HCT116 (cell line): ENCODE results near the gene SLC12A8. TPM values are rescaled to one million over a fixed set of nuclear protein-coding genes. Genes with fewer than 3 reads are reported as not detected.

Source experiments
- ATAC-seq: fragments of 200-7000 bp; cut with Tn5 transposase; 2 replicates; pipeline ENCODE4 v1.9.1; 2020; ENCODE audit warnings: mild to moderate bottlenecking, moderate library complexity
- BruUV-seq: library from RNA; stranded (reverse); fragments of 400-500 nt; replicated peaks from 2 replicates; lab custom pipeline; 2021; lab: Mats Ljungman, UMichigan
- CTCF ChIA-PET: fragments of 300-600 bp; sonication (Branson Sonifier 250); formaldehyde crosslinking; loops from one replicate; lab custom pipeline; 2021; ENCODE audit warnings: antibody characterized with exemption; lab: Charles Lee
- POLR2A ChIA-PET: fragments of 300-600, 350-600 bp; sonication (Branson Sonifier 250); formaldehyde crosslinking; loops from one replicate; lab custom pipeline; 2021; ENCODE audit warnings: antibody characterized with exemption; lab: Charles Lee
- RAD21 ChIA-PET, 2 experiments: fragments of 300-600 bp; sonication (Branson Sonifier 250); formaldehyde crosslinking; loops; one replicate each; lab custom pipeline; 2023; ENCODE audit warnings: low total read pairs in 2 of 2; ENCODE audit not compliant: uncharacterized antibody in 2 of 2, unreplicated experiment in 2 of 2, low non-redundant PET in 1 of 2; lab: Charles Lee
- DNase-seq: peaks from one replicate; pipeline ENCODE4 v3.0.0-alpha.2; 2010; ENCODE audit warnings: low read depth, low spot score
- H2AFZ ChIP-seq: fragments of 200-600 bp; shearing (Covaris generic), sonication (generic); 2 replicates; pipeline ENCODE4 v1.6.1; 2017; ENCODE audit warnings: low read depth, mixed run types, mixed read lengths, antibody characterized with exemption, low read length; ENCODE audit not compliant: poor library complexity, severe bottlenecking
- H3K27ac ChIP-seq: 2 replicates; pipeline ENCODE4 v1.5.1; 2012; ENCODE audit warnings: low read depth, low read length
- H3K27me3 ChIP-seq: fragments of 200-600 bp; sonication (generic); 2 replicates; pipeline ENCODE4 v1.6.1; 2016; ENCODE audit warnings: mixed run types, low read length, mixed read lengths; ENCODE audit not compliant: insufficient read depth
- H3K36me3 ChIP-seq, 2 experiments: fragments of 200-500 bp in 1 of 2; fragments of 200-600 bp in 1 of 2; sonication (Bioruptor generic) in 1 of 2; sonication (generic) in 1 of 2; 2 replicates each; pipeline versions ENCODE4 v1.5.1 to v1.6.1; 2014 to 2016; ENCODE audit warnings: low read length in 2 of 2, inconsistent platforms in 1 of 2, mixed read lengths in 1 of 2, mixed run types in 1 of 2; ENCODE audit not compliant: insufficient read depth in 2 of 2, control insufficient read depth in 1 of 2
- H3K4me1 ChIP-seq, 2 experiments: fragments of 200-600 bp in 1 of 2; sonication (generic) in 1 of 2; 2 replicates each; pipeline versions ENCODE4 v1.5.1 to v1.6.1; 2012 to 2017; ENCODE audit warnings: low read length in 2 of 2, inconsistent platforms in 1 of 2, mild to moderate bottlenecking in 1 of 2, mixed read lengths in 1 of 2, mixed run types in 1 of 2, moderate library complexity in 1 of 2; ENCODE audit not compliant: insufficient read depth in 2 of 2, control insufficient read depth in 1 of 2
- H3K4me2 ChIP-seq: fragments of 200-600 bp; sonication (generic); 2 replicates; pipeline ENCODE4 v1.6.1; 2017; ENCODE audit warnings: mixed run types, low read length, mixed read lengths
- H3K4me3 ChIP-seq, 2 experiments: fragments of 200-600 bp in 1 of 2; sonication (generic) in 1 of 2; replicated peaks in 1 of 2; 2 replicates each; pipeline ENCODE4 v1.5.1; 2011 to 2016; ENCODE audit warnings: low read length in 2 of 2, control low read depth in 1 of 2, low read depth in 1 of 2, mild to moderate bottlenecking in 1 of 2, mixed read lengths in 1 of 2, mixed run types in 1 of 2
- H3K79me2 ChIP-seq: fragments of 200-600 bp; sonication (generic); 2 replicates; pipeline ENCODE4 v1.6.1; 2017; ENCODE audit warnings: mild to moderate bottlenecking, mixed run types, low read length, moderate library complexity, mixed read lengths; ENCODE audit not compliant: insufficient read depth
- H3K9ac ChIP-seq: fragments of 200-600 bp; sonication (generic); 2 replicates; pipeline ENCODE4 v1.6.1; 2016; ENCODE audit warnings: low read length, mixed read lengths
- H3K9me2 ChIP-seq: fragments of 200-600 bp; sonication (generic), shearing (Covaris generic); 2 replicates; pipeline ENCODE4 v1.6.1; 2017; ENCODE audit warnings: mixed run types, mild to moderate bottlenecking, moderate library complexity; ENCODE audit not compliant: insufficient read depth
- H3K9me3 ChIP-seq, 2 experiments: fragments of 200-500 bp in 1 of 2; fragments of 200-600 bp in 1 of 2; sonication (Bioruptor generic) in 1 of 2; sonication (generic) in 1 of 2; 2 replicates each; pipeline ENCODE4 v1.6.1; 2014 to 2017; ENCODE audit warnings: low read length in 2 of 2, mixed read lengths in 2 of 2, inconsistent platforms in 1 of 2, low read depth in 1 of 2, mild to moderate bottlenecking in 1 of 2, mixed run types in 1 of 2, moderate library complexity in 1 of 2; ENCODE audit not compliant: control insufficient read depth in 1 of 2, insufficient read depth in 1 of 2
- H4K20me1 ChIP-seq: fragments of 200-600 bp; sonication (generic), shearing (Covaris generic); 2 replicates; pipeline ENCODE4 v1.6.1; 2017; ENCODE audit warnings: mixed run types, mild to moderate bottlenecking, moderate library complexity; ENCODE audit not compliant: insufficient read depth
- POLR2AphosphoS5 ChIP-seq: IDR thresholded peaks from 2 replicates; pipeline ENCODE4 v1.6.1; 2011; ENCODE audit warnings: mild to moderate bottlenecking, low read depth, low read length, moderate library complexity
- REST ChIP-seq: IDR thresholded peaks from 2 replicates; pipeline ENCODE4 v1.6.1; 2012; ENCODE audit warnings: low read depth
- ZFX ChIP-seq: fragments of 450-650 bp; IDR thresholded peaks from 2 replicates; pipeline ENCODE4 v1.6.1; 2017
- intact Hi-C: fragments of 100-400 bp; cut with micrococcal nuclease; formaldehyde crosslinking; loops from 2 replicates; pipeline ENCODE4 v1.10.0; 2022
- total RNA-seq: library from RNA; stranded (reverse); gene quantifications from one replicate; pipeline ENCODE4 v1.2.1, GENCODE V29; 2021; ENCODE audit not compliant: unreplicated experiment

Gene SLC12A8
- total RNA-seq, 1 experiment from 2014 or later = 19.9 TPM

GRCh38 chr3:125104639-125105038 is 107.9 kb downstream of the SLC12A8 start (continued):
- no peak for TF ChIP-seq REST

GRCh38 chr3:125103406-125103805 is 109.1 kb downstream of the SLC12A8 start:
- Histone ChIP-seq H3K4me3 (no peak overlapping the region), H3K4me1 (peaks cover 0 to 3% of the 10 kb centered on the region in 2 experiments; a peak in 1 of 4 replicates), H2AFZ (no peak overlapping the region), H3K9ac (no peak overlapping the region), H3K79me2 (no peaks in the 10 kb centered on the region), H3K27ac (no peak overlapping the region), H3K9me3 (no peaks in the 10 kb centered on the region), H3K27me3 (no peaks in the 10 kb centered on the region), H3K9me2 (no peaks in the 10 kb centered on the region), H3K4me2 (no peak overlapping the region), H4K20me1 (no peaks in the 10 kb centered on the region), H3K36me3 (0 out of 4 replicates have a peak, but pooled peaks cover 0 to 6% of the 10 kb centered on the region in 2 experiments)
- ATAC-seq = no peak
- RAD21 ChIA-PET = no interaction called here
- POLR2A ChIA-PET = no interaction called here
- no TSS peak for BruUV-seq
- TF ChIP-seq REST (no peak), ZFX (no peak), POLR2AphosphoS5 (no peak)
- CTCF ChIA-PET = no interaction called here
- DNase-seq = no peak
- intact Hi-C loops = no loop called here
